IMR-90 (cell line): ENCODE measurements around the gene DOHH.

ENCODE experiments used
- POLR2A ChIP-seq: IDR thresholded peaks from 2 replicates; pipeline ENCODE4 v1.6.1; 2012; ENCODE audit warnings: mild to moderate bottlenecking, low read depth, low read length
- TF ChIP-seq, protein P1 (sequence below): conservative IDR thresholded peaks from 2 replicates; pipeline ENCODE4 v1.5.1; 2012; ENCODE audit warnings: mild to moderate bottlenecking, low read depth, low read length, improper control_type of control experiment
- TF ChIP-seq, protein P2 (sequence below): fragments of 150-350 bp; IDR thresholded peaks from 2 replicates; pipeline ENCODE4 v1.6.1; 2017; ENCODE audit warnings: mild to moderate bottlenecking, antibody characterized with exemption, low read length, low read depth

DNA sequence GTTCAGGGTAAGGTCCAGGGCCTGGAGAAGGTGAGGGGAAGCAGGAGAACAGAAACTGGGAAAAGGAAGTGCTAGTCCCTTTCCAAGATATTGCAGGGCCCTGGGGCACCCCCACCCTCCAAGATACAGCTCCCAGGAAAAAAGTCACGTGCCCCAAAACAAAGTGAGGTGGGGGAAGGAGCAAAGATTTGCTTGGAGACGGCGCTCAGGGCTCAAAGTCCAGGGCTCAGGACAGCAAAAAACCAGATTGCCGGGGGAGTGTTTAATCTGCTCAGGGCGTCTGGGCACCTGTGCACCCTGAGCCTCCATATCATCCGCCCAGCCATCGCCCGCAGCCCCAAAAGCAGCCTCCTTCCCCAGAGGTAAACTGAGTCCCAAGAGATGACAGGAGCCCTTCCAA lies 26.5 kb downstream of the DOHH start:
- TF ChIP-seq, protein P1, sequence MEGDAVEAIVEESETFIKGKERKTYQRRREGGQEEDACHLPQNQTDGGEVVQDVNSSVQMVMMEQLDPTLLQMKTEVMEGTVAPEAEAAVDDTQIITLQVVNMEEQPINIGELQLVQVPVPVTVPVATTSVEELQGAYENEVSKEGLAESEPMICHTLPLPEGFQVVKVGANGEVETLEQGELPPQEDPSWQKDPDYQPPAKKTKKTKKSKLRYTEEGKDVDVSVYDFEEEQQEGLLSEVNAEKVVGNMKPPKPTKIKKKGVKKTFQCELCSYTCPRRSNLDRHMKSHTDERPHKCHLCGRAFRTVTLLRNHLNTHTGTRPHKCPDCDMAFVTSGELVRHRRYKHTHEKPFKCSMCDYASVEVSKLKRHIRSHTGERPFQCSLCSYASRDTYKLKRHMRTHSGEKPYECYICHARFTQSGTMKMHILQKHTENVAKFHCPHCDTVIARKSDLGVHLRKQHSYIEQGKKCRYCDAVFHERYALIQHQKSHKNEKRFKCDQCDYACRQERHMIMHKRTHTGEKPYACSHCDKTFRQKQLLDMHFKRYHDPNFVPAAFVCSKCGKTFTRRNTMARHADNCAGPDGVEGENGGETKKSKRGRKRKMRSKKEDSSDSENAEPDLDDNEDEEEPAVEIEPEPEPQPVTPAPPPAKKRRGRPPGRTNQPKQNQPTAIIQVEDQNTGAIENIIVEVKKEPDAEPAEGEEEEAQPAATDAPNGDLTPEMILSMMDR = no peak
- TF ChIP-seq, protein P2, sequence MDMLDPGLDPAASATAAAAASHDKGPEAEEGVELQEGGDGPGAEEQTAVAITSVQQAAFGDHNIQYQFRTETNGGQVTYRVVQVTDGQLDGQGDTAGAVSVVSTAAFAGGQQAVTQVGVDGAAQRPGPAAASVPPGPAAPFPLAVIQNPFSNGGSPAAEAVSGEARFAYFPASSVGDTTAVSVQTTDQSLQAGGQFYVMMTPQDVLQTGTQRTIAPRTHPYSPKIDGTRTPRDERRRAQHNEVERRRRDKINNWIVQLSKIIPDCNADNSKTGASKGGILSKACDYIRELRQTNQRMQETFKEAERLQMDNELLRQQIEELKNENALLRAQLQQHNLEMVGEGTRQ = no peak
- TF ChIP-seq POLR2A = no peak
